ENCODE measurements around the gene LGR6. TPM values are rescaled to one million over a fixed set of nuclear protein-coding genes. Genes with fewer than 3 reads are reported as not detected.

LGR6 gene
- total and polyA plus RNA-seq, 2 of the 4 experiments (the other 2 are of a cell fraction), result not detected

DNA sequence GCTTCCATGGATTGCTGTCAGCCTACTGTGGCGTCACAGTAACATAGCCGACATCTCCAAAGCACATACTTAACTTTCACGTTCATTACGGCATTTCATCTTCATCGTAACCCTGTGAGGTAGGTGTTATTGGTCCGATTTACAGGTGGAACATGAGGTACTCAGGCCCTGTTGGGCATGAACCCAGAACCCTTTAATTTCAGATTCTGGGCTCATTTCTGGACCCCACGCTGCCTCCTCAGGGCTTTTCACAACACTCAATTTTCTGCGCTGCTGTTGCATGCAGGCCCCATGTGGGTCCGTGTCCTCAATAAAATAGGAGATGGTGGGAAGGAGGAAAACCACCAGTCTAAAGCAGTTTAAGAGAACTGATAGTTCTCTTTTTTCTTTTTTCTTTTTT lies 108.6 kb downstream of the LGR6 start:
- H3K9me3 ChIP-seq (ENCODE audit: control insufficient read depth, insufficient read depth, low read length), result no peaks in the 10 kb centered on the region; the same call in 1 of the 2 replicates
- no peak overlapping the region for H3K4me2 ChIP-seq (ENCODE audit: low read depth, low read length)
- in situ Hi-C loops (cut with MboI; ENCODE audit: low sequenced_read_pairs) (no loop called here), intact Hi-C loops (cut with micrococcal nuclease) (no loop called here), dilution Hi-C loops (cut with HindIII; ENCODE audit: low sequenced_read_pairs, unreplicated experiment) (no loop called here)
- no peak overlapping the region for H2BK5ac ChIP-seq (ENCODE audit: low read depth, low read length, poor library complexity, severe bottlenecking)
- no peaks in the 10 kb centered on the region; the same call in 1 of the 2 replicates for H4K20me1 ChIP-seq (ENCODE audit: insufficient read depth, low read length)
- H4K91ac ChIP-seq (ENCODE audit: insufficient read depth, low read depth, low read length), result no peak overlapping the region
- ChIA-PET CTCF (interaction anchor here (0.7 kb wide), 1 partner anchor 109 kb away, joined by 3 read pairs; no protein-coding TSS in a partner anchor), POLR2A (ENCODE audit: unreplicated experiment) (no interaction called here)
- no CpG with 5 or more reads among the region's 9 CpGs for WGBS, 2 experiments (ENCODE audit: extremely low coverage in 2 of 2, insufficient read length in 1 of 2)
- no peak overlapping the region for H3K18ac ChIP-seq (ENCODE audit: low read depth, low read length)
- no peak overlapping the region for H4K5ac ChIP-seq (ENCODE audit: low read depth, low read length)
- H3K4me1 ChIP-seq (ENCODE audit: control insufficient read depth, insufficient read depth, low read length), result no peaks in the 10 kb centered on the region
- H3K27me3 ChIP-seq (ENCODE audit: control insufficient read depth, insufficient read depth, low read length), result peaks cover 82% of the 10 kb centered on the region
- H3K14ac ChIP-seq (replicated peaks; ENCODE audit: low read depth, low read length), result no peak overlapping the region
- H3K56ac ChIP-seq (ENCODE audit: extremely low read depth, insufficient read depth, low read length), result no peak overlapping the region
- no peak overlapping the region for H3K4me3 ChIP-seq (ENCODE audit: insufficient read depth, low read depth, low read length)
- H3K4ac ChIP-seq (ENCODE audit: low read depth, low read length), result no peak overlapping the region
- no peaks in the 10 kb centered on the region for H3K9me1 ChIP-seq (ENCODE audit: insufficient read depth, low read length)
- H3K79me1 ChIP-seq (ENCODE audit: low read depth in 1 of 2, low read length in 2 of 2), result no peaks in the 10 kb centered on the region
- no peak overlapping the region for H3K9ac ChIP-seq (ENCODE audit: low read depth, low read length)
- DNase-seq (no peak), ATAC-seq (ENCODE audit: low read depth) (no peak)
- H2AK9ac ChIP-seq (replicated peaks; ENCODE audit: low read depth, low read length, poor library complexity), result no peak overlapping the region
- H2BK20ac ChIP-seq (ENCODE audit: low read depth, low read length), result no peak overlapping the region
- no peak overlapping the region for H2AFZ ChIP-seq (replicated peaks; ENCODE audit: low read length, poor library complexity)
- no TSS peak for BruUV-seq (replicated peaks)
- no peak overlapping the region for H2BK120ac ChIP-seq (ENCODE audit: low read depth, low read length)
- H3K36me3 ChIP-seq (ENCODE audit: control insufficient read depth, insufficient read depth, low read length), result no peaks in the 10 kb centered on the region
- no peak overlapping the region for H2BK15ac ChIP-seq (ENCODE audit: low read depth, low read length)
- no peak overlapping the region for H3K27ac ChIP-seq (ENCODE audit: insufficient read depth, low read length)
- H3K23ac ChIP-seq (ENCODE audit: low read depth, low read length), result no peak overlapping the region
- no peak for TF ChIP-seq FOS (IDR thresholded peaks at IDR 0.05; ENCODE audit: low read depth, low read length)
- TF ChIP-seq SMC3 (IDR thresholded peaks at IDR 0.05; ENCODE audit: low read depth, low read length), result no peak
- no peak for TF ChIP-seq BHLHE40 (IDR thresholded peaks at IDR 0.05; ENCODE audit: low read depth, low read length)
- TF ChIP-seq, protein P1, sequence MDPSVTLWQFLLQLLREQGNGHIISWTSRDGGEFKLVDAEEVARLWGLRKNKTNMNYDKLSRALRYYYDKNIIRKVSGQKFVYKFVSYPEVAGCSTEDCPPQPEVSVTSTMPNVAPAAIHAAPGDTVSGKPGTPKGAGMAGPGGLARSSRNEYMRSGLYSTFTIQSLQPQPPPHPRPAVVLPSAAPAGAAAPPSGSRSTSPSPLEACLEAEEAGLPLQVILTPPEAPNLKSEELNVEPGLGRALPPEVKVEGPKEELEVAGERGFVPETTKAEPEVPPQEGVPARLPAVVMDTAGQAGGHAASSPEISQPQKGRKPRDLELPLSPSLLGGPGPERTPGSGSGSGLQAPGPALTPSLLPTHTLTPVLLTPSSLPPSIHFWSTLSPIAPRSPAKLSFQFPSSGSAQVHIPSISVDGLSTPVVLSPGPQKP (IDR thresholded peaks at IDR 0.05; ENCODE audit: borderline replicate concordance, low read depth, low read length), result no peak
- TF ChIP-seq RCOR1 (IDR thresholded peaks at IDR 0.05; ENCODE audit: insufficient replicate concordance, low read length), result no peak
- TF ChIP-seq, protein P2, sequence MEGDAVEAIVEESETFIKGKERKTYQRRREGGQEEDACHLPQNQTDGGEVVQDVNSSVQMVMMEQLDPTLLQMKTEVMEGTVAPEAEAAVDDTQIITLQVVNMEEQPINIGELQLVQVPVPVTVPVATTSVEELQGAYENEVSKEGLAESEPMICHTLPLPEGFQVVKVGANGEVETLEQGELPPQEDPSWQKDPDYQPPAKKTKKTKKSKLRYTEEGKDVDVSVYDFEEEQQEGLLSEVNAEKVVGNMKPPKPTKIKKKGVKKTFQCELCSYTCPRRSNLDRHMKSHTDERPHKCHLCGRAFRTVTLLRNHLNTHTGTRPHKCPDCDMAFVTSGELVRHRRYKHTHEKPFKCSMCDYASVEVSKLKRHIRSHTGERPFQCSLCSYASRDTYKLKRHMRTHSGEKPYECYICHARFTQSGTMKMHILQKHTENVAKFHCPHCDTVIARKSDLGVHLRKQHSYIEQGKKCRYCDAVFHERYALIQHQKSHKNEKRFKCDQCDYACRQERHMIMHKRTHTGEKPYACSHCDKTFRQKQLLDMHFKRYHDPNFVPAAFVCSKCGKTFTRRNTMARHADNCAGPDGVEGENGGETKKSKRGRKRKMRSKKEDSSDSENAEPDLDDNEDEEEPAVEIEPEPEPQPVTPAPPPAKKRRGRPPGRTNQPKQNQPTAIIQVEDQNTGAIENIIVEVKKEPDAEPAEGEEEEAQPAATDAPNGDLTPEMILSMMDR (conservative IDR thresholded peaks at IDR 0.05; ENCODE audit: low read depth, low read length), result no peak
- TF ChIP-seq NFE2L2 (IDR thresholded peaks at IDR 0.05; ENCODE audit: low read depth, low read length), result no peak
- TF ChIP-seq MXI1 (IDR thresholded peaks at IDR 0.05; ENCODE audit: borderline replicate concordance, low read depth, low read length), result no peak
- no peak for TF ChIP-seq POLR2A (IDR thresholded peaks at IDR 0.05; ENCODE audit: low read depth, low read length)
- no peak for TF ChIP-seq MAZ (IDR thresholded peaks at IDR 0.05; ENCODE audit: borderline replicate concordance, low read depth, low read length)
- TF ChIP-seq, protein P3, sequence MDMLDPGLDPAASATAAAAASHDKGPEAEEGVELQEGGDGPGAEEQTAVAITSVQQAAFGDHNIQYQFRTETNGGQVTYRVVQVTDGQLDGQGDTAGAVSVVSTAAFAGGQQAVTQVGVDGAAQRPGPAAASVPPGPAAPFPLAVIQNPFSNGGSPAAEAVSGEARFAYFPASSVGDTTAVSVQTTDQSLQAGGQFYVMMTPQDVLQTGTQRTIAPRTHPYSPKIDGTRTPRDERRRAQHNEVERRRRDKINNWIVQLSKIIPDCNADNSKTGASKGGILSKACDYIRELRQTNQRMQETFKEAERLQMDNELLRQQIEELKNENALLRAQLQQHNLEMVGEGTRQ (IDR thresholded peaks at IDR 0.05; ENCODE audit: low read depth, low read length), result no peak
- no peak for TF ChIP-seq CHD1 (IDR thresholded peaks at IDR 0.05; ENCODE audit: low read depth, low read length)
- no peak for TF ChIP-seq MAFK (IDR thresholded peaks at IDR 0.05; ENCODE audit: low read depth, low read length)
- TF ChIP-seq CEBPB (IDR thresholded peaks at IDR 0.05; ENCODE audit: low read depth, low read length), result no peak
- TF ChIP-seq RAD21 (IDR thresholded peaks at IDR 0.05; ENCODE audit: low read length), result no peak
- TF ChIP-seq RFX5 (IDR thresholded peaks at IDR 0.05; ENCODE audit: low read depth, low read length), result no peak
- H4K8ac ChIP-seq (ENCODE audit: low read depth in 2 of 2, low read length in 2 of 2), result no peak overlapping the region
- no peak overlapping the region for H2AK5ac ChIP-seq (ENCODE audit: low read depth, low read length)
